ENCODE data around the gene C4B. TPM values are rescaled to one million over a fixed set of nuclear protein-coding genes. Genes with fewer than 3 reads are reported as not detected.
A peak's percentile ranks its signal among the peaks of the same experiment; 100 is the strongest.
"Not testable (repeated sequence)": the region's sequence is repeated elsewhere in the genome, so short reads cannot be mapped to it uniquely, and the experiment has no call there.

Gene C4B
- polyA plus RNA-seq, 1 donor, result 67.2 TPM

DNA sequence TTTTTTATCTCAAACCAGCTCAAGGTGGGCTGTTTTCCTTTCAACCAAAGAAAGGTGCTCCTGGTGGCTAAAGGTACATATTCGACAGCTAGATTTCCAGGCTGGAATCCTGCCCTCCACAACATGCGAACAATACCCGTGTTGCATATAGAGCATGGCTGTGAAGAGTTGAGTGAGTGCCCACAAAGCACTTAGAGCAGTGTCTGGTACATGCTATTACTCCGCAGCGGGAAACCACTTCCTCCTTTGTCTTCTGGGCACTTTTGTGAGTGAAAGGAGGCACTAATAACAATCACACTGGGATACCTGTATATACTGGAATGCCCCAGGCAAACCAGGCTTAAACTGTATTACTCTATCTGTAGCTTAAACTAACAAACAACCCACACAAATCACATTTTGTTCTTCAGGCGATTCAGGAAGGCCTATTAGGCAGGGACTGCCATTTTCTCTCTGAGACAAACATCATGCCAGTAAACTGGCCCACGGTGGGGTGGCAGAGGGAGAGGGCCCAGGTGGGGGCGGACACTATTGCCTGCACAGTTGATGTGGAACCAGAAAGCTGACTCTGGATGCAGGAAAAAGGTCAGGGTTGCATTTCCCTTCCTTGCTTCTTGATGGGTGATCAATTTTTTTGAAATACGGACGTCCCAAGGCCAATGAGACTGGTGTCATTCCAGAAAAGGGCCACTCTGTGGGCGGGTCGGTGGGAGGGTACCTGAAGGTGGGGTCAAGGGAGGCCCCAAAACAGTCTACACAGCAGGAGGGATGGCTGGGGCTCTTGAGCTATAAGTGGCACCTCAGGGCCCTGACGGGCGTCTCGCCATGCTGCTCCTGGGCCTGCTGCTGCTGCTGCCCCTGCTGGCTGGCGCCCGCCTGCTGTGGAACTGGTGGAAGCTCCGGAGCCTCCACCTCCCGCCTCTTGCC lies 23.3 kb downstream of the C4B start, which contains the start of gene CYP21A2:
CYP21A2 (plus strand) TSS at position 818 of the 927 bp plus-strand sequence; CDS start at position 826, 8 bp downstream.
- not testable (repeated sequence) for DNase-seq

DNA sequence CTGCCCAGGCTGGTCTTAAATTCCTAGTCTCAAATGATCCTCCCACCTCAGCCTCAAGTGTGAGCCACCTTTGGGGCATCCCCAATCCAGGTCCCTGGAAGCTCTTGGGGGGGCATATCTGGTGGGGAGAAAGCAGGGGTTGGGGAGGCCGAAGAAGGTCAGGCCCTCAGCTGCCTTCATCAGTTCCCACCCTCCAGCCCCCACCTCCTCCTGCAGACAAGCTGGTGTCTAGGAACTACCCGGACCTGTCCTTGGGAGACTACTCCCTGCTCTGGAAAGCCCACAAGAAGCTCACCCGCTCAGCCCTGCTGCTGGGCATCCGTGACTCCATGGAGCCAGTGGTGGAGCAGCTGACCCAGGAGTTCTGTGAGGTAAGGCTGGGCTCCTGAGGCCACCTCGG lies 24.3 kb downstream of the C4B start:
- DNase-seq, result not testable (repeated sequence)

DNA sequence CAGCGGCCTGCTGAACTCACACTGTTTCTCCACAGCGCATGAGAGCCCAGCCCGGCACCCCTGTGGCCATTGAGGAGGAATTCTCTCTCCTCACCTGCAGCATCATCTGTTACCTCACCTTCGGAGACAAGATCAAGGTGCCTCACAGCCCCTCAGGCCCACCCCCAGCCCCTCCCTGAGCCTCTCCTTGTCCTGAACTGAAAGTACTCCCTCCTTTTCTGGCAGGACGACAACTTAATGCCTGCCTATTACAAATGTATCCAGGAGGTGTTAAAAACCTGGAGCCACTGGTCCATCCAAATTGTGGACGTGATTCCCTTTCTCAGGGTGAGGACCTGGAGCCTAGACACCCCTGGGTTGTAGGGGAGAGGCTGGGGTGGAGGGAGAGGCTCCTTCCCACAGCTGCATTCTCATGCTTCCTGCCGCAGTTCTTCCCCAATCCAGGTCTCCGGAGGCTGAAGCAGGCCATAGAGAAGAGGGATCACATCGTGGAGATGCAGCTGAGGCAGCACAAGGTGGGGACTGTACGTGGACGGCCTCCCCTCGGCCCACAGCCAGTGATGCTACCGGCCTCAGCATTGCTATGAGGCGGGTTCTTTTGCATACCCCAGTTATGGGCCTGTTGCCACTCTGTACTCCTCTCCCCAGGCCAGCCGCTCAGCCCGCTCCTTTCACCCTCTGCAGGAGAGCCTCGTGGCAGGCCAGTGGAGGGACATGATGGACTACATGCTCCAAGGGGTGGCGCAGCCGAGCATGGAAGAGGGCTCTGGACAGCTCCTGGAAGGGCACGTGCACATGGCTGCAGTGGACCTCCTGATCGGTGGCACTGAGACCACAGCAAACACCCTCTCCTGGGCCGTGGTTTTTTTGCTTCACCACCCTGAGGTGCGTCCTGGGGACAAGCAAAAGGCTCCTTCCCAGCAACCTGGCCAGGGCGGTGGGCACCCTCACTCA lies 25.0 kb downstream of the C4B start:
- DNase-seq, result not testable (repeated sequence)

DNA sequence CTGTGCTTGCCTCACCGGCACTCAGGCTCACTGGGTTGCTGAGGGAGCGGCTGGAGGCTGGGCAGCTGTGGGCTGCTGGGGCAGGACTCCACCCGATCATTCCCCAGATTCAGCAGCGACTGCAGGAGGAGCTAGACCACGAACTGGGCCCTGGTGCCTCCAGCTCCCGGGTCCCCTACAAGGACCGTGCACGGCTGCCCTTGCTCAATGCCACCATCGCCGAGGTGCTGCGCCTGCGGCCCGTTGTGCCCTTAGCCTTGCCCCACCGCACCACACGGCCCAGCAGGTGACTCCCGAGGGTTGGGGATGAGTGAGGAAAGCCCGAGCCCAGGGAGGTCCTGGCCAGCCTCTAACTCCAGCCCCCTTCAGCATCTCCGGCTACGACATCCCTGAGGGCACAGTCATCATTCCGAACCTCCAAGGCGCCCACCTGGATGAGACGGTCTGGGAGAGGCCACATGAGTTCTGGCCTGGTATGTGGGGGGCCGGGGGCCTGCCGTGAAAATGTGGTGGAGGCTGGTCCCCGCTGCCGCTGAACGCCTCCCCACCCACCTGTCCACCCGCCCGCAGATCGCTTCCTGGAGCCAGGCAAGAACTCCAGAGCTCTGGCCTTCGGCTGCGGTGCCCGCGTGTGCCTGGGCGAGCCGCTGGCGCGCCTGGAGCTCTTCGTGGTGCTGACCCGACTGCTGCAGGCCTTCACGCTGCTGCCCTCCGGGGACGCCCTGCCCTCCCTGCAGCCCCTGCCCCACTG lies 25.9 kb downstream of the C4B start:
- not testable (repeated sequence) for DNase-seq

DNA sequence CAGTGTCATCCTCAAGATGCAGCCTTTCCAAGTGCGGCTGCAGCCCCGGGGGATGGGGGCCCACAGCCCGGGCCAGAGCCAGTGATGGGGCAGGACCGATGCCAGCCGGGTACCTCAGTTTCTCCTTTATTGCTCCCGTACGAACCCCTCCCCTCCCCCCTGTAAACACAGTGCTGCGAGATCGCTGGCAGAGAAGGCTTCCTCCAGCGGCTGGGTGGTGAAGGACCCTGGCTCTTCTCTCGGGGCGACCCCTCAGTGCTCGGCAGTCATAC lies 26.4 kb downstream of the C4B start:
- DNase-seq, result not testable (repeated sequence)

DNA sequence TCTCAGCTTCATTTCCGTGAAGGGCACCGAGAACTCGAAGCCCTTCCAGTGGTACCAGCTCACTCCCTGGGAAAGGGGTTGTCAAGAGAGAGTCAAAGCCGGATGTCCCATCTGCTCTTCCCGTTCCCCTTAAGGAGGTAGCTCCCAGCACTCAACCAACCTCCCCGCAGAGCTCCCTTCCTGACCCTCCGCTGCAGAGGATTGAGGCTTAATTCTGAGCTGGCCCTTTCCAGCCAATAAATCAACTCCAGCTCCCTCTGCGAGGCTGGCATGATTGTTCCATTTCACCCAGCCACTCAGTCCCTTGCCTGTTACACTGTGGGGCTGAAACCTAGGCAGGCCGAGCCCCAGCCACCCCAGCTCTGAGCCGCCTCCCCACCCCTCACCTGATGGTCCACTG lies 26.8 kb downstream of the C4B start:
- not testable (repeated sequence) for DNase-seq

DNA sequence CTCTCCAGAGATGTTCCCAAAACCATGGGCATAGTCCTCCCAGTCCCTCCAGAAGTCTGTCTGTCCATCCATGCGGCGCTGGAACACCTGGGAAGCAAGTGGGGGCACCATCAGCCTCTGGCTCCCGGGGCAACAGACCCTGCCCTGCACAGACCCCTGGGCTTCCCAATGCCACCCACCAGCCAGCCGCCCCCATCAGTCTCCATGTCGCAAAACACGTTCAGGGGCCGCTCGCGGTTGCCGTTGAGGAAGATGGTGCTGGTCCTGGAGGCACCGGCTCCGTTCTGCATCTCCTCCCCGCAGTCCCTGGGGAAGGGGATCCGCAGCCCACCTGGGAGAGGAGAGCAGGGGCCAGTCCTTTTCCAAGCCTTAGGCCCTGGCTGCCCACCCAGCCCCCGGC lies 27.7 kb downstream of the C4B start:
- DNase-seq, result not testable (repeated sequence)

DNA sequence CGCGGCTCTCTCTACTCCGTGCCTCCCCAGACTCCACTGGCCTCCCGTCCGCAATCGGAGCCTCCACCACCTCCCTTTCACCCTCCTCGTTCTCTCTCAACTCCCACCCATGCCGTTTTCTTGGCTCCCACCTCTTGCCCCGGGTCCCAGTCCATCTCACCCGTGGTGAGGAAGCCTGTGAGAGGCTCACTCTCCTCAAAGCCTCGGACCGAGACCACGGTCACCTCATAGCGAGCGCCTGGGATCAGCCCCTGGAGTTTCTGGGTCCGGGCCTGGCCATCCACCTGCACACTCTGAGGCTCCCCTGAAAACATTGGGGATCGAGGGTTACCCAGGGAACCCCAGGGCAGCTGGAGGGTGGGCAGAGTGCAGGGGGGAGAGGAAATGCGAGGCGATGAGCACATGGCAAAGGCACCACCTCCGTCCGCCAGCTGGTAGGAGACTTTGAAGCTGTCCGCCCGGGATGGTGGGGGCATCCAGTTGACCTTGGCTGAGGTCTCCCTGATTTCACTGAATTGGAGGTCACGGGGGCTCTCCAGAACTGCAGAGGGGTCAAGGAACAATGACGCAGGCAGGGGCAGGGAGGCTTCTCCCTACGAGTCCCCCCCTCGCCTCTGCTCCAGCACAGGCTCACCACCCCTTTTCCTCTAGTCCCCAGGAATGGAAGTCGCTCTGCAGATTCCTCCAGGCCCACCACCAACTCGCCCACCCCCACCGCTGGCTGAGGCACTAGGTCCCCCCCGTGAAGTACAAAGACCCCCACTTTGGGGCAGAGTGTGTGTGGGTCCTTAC lies 29.2 kb downstream of the C4B start:
- not testable (repeated sequence) for DNase-seq

DNA sequence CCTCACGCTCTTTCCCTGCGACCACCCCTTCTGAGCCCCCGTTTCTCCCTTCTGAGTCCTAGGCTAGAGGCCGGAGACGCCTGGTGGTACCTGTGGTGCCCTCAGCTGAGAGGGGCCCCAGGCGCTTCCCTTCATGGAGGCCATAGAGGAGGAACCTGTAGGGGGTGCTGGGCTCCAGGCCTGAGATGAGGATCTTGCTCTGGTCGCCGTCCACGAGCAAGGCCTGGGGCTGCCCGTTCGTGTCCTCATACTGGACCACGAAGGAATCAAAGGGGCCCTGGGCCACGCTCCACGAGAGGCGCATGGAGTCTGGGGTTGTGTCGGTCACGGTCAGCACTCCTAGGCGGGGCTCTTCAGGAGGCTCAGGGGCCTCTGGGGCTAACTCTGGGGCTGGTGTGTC lies 30.3 kb downstream of the C4B start:
- DNase-seq, result not testable (repeated sequence)

DNA sequence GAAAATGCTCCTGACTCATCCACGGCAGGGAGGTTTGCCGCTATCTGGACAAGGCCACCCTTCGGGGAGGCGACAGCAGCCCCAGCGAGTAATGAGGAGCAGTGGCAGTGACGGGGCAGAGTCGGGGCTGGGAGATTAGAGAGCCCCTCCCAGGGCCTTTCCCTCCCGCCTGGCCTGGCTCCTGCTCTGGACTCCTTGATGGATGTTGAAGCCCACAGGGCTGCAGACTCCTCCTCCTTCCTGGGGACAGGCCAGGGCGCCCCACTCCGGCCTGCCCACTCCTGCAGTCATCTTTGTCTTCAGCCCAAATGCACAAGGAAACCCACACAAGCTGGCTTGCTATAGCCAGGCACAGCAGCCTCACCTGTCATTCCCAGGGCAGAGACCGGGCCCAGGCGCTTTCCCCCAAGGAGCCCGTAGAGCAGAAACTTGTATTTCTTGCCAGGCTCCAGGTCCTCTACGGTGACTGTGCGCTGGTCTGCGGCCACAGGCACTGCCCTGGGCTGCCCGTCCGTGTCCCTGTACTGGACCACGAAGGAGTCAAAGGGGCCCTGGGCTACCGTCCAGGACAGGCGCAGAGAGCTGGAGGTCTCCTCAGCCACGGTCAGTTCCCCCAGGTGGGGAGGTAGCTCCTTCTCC lies 31.3 kb downstream of the C4B start:
- no peak for DNase-seq

DNA sequence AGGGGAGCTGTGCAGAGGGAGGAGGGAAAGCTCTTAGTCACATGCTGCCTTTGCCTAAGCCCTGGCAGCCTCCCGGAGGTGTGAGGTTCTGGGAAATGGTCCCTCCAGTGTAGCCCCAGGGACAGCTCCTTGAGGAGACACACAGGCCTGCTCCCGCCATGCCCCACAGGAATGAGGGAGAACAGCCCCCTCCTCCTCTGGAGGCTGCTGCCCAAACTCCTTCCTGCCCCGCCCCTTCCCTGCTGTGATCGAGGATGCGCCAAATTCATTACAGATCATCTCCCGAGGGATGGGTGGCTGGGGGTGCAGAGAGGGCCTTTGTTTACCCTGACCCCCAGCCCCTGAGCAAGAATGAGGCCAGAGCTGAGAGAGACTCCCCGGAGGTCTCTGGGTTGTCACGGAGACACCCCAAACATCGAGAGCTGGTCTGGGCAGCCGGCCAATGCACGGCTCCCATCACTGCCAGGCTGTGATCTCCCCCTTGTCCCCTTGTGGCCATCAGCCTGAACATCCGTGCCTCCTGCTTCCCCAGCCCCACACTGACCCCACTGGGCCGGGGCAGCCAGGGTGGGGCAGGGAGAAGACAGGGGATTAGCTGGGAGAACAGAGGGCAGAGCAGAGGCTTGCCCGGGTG lies 32.0 kb downstream of the C4B start:
- DNase-seq, result peak; percentile 49

DNA sequence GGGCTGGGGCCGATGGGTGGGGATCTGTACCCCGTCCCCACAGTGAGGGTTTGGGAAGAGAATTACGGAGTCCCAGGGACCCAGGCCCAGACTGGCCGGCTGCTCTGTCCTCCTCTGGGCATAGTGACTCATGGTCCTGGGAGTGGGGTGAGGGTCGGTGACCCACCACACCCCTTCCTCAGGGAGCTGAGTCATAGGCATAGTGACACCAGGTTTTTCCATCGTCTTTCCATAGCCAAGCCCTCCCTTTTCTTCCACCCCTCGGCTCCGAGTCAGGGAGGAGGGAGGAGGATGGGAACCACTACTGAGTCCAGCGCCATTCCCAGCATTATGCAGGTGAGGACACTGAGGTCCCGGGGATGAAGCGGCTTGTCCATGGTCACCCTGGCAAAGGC lies 32.5 kb downstream of the C4B start:
- peak; percentile 77 for DNase-seq

DNA sequence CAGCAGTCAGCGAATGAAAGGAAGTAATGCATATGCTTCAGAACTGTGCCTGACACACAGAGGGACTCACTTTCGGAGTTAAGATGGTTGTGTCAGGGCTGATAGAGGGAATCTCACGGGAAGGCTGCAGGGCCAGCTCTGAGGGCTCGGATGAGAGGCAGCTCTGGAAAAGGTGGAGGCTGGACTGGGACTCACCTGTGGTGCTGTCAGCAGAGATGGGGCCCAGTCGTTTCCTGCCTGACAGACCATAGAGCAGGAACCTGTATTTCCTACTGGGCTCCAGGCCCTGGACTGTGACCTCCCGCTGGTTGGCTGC lies 32.9 kb downstream of the C4B start:
- no peak for DNase-seq

DNA sequence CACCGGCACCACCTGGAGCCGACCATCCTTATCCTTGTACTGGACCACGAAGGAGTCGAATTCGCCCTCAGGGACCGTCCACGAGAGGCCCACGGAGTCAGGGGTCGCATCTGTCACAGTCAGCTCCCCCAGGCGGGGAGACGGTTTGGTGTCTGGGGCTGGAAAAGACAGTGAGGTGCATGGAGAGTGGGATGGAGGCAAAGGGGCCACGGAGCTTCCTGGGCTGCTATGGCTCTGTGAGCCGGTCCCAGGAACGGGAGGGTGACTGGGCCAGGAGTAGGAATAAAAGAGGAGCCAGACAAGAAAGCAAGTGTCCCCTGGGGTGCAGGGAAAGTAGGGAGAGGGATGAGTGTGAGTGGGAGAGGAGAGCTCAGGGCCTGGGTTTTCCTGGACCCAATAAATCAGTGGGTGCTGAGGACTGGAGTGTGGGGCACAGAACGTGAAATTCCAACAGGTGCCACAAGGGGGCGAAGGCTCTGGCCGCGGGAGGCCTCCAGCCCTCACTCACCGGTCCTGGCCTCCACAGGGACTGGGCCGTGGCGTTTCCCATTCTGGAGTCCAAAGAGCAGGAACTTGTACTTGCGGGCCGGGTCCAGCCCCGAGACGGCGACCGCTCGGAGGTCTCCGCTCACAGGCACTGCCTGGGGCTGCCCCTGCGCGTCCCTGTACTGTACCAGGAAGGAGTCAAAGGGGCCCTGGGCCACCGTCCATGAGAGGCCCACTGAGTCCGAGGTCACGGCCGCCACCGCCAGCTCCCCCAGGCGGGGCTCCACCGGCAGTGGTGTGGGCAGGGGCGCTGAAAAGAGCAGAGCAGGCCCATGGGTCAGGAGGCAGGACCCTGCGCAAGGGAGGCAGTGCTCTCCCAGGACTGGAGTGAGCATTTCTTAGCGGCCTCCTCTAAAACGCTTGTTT lies 33.5 kb downstream of the C4B start:
- DNase-seq, result peak; percentile 69

DNA sequence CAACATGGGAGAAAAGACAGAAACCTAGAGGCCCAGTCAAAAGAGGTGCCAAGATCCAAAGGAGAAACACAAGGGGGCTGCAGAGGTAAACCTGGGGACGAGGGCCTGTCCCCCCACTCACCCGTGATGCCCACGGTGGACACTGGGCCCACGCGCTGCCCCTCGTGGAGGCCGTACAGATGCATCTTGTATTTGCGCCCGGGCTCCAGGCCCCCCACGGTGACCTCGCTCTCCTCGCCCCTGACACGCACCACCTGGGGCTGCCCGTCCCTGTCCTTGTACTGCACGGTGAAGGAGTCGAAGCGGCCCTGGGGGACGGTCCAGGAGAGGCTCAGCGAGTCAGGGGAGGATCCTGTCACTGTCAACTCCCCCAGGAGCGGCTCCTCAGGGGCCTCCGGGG lies 34.6 kb downstream of the C4B start:
- not testable (repeated sequence) for DNase-seq

DNA sequence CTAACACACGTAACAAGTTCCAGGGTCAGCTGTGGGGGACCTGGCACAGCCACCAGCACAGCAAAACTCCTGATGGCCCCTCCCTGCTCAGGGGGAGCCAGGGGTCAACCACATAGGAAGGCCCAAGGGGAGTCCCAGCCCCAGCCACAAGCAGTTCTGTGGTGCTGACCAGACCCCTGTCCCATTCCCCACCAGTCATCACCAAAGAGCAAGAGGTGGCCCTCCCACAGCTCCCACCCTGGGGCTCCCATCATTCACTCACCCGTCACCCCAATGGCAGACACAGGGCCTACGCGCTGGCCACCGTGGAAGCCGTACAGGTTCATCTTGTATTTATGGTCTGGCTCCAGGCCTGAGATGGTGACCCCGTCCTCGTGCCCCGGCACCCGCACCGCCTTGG lies 35.1 kb downstream of the C4B start:
- DNase-seq, result not testable (repeated sequence)

DNA sequence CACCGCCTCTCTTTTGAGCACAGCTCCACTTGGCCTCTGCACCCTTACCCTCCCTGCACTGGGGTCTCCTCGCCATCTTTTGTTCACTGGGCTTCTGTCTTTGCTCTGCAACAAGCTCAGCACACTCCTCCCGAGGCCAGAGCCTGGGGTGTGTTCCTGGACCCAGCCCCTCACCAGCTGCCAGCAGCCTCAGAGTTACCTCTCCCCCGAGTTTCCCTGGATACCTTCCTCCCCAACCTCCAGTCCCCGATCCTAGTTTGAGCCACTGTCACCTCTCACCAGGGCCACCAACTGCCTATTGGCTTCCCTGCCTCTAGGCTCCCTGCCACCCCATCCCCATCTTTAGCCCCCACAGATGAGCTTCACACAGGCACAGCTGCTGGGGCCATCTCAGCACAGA lies 36.0 kb downstream of the C4B start:
- DNase-seq, result no peak

DNA sequence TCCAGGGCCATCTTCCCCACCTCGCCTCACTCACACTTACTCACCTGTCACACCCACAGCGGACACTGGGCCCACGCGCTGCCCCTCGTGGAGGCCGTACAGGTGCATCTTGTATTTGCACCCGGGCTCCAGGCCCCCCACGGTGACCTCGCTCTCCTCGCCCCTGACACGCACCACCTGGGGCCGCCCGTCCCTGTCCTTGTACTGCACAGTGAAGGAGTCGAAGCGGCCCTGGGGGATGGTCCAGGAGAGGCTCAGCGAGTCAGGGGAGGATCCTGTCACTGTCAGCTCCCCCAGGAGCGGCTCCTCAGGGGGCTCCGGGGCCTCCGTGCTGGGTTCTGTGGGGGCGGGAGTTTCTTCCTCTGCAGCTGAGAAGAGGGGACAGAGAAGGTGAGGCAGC lies 38.0 kb downstream of the C4B start:
- not testable (repeated sequence) for DNase-seq

DNA sequence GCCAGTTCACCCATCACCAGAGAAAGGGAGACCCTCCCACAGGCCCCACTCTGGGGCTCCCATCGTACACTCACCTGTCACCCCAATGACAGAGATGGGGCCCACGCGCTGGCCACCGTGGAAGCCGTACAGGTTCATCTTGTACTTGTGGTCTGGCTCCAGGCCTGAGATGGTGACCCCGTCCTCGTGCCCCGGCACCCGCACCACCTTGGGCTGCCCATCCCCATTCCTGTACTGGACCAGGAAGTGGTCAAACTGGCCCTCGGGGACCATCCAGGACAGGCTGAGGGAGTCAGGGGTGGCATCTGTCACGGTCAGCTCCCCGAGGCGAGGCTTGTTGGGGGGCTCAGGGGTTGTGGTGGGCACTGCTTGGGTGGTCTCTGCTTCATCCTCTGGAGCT lies 38.7 kb downstream of the C4B start:
- not testable (repeated sequence) for DNase-seq

DNA sequence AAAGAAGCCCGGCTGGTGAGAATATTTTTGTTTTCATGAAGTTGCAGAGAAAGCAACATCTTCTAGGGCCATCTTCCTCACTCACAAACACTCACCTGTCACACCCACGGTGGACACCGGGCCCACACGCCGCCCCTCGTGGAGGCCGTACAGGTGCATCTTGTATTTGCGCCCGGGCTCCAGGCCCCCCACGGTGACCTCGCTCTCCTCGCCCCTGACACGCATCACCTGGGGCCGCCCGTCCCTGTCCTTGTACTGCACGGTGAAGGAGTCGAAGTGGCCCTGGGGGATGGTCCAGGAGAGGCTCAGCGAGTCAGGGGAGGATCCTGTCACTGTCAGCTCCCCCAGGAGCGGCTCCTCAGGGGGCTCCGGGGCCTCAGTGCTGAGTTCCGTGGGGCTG lies 41.2 kb downstream of the C4B start:
- not testable (repeated sequence) for DNase-seq

All from hindlimb muscle (tissue), 1 donor.